ENCODE data around the gene SLC29A3. TPM values are rescaled to one million over a fixed set of nuclear protein-coding genes. Genes with fewer than 3 reads are reported as not detected.
"Not testable (repeated sequence)": the region's sequence is repeated elsewhere in the genome, so short reads cannot be mapped to it uniquely, and the experiment has no call there.

SLC29A3 gene
- total RNA-seq, 2 experiments from 2014 or later = 2.3 to 2.5 TPM

GRCh38 chr10:71295641-71296040, 23.4 kb upstream of the SLC29A3 start:
- POLR2A ChIA-PET = no interaction called here
- H3K36me3 Mint-ChIP-seq (ENCODE audit: low read depth) = no peaks in the 10 kb centered on the region
- no peak for DNase-seq
- no peak for ATAC-seq (ENCODE audit: poor library complexity)
- no peaks in the 10 kb centered on the region for H3K27me3 ChIP-seq (ENCODE audit: control insufficient read depth in 1 of 2, insufficient read depth in 2 of 2, low read length in 2 of 2)
- no peak overlapping the region for H3K4me3 Mint-ChIP-seq
- H3K27ac Mint-ChIP-seq = no peak overlapping the region
- no peak for TF ChIP-seq CTCF (IDR thresholded peaks at IDR 0.05)
- H3K4me1 Mint-ChIP-seq (ENCODE audit: low read depth) = no peaks in the 10 kb centered on the region
- H3K27me3 Mint-ChIP-seq = no peaks in the 10 kb centered on the region
- CTCF ChIA-PET = no interaction called here
- no peak overlapping the region for H3K27ac ChIP-seq (ENCODE audit: low read depth in 1 of 2, low read length in 2 of 2)
- intact Hi-C loops (cut with DNase I, micrococcal nuclease) = no loop called here
- H3K9me3 ChIP-seq (ENCODE audit: control insufficient read depth in 1 of 2, insufficient read depth in 1 of 2, low read length in 2 of 2) = no peaks in the 10 kb centered on the region
- H3K4me3 ChIP-seq (ENCODE audit: low read length) = no peak overlapping the region
- no peaks in the 10 kb centered on the region for H3K9me3 Mint-ChIP-seq
- H3K36me3 ChIP-seq (ENCODE audit: insufficient read depth, low read length) = no peaks in the 10 kb centered on the region
- H3K4me1 ChIP-seq (ENCODE audit: insufficient read depth, low read length) = no peaks in the 10 kb centered on the region

- Histone ChIP-seq H3K9me3 (ENCODE audit: control insufficient read depth in 1 of 2, insufficient read depth in 1 of 2, low read length in 2 of 2) (no peaks in the 10 kb centered on the region), H3K27me3 (ENCODE audit: control insufficient read depth in 1 of 2, insufficient read depth in 2 of 2, low read length in 2 of 2) (no peaks in the 10 kb centered on the region), H3K36me3 (ENCODE audit: insufficient read depth, low read length) (no peaks in the 10 kb centered on the region), H3K4me3 (ENCODE audit: low read length) (no peak overlapping the region), H3K4me1 (ENCODE audit: insufficient read depth, low read length) (no peaks in the 10 kb centered on the region), H3K27ac (ENCODE audit: low read depth in 1 of 2, low read length in 2 of 2) (no peak overlapping the region)
- DNase-seq (no peak), ATAC-seq (ENCODE audit: poor library complexity) (no peak)
- Mint-ChIP-seq H3K4me1 (ENCODE audit: low read depth) (no peaks in the 10 kb centered on the region), H3K27me3 (no peaks in the 10 kb centered on the region), H3K27ac (no peak overlapping the region), H3K9me3 (no peaks in the 10 kb centered on the region), H3K36me3 (ENCODE audit: low read depth) (no peaks in the 10 kb centered on the region), H3K4me3 (no peak overlapping the region)
- CTCF ChIA-PET = no interaction called here
- intact Hi-C loops (cut with DNase I, micrococcal nuclease) = no loop called here
- no peak for TF ChIP-seq CTCF (IDR thresholded peaks at IDR 0.05)
- POLR2A ChIA-PET = no interaction called here
These were observed 23.0 kb upstream of the SLC29A3 start for GRCh38 chr10:71296086-71296485.

- CTCF ChIA-PET; H3K36me3 Mint-ChIP-seq (ENCODE audit: low read depth); H3K36me3 ChIP-seq (ENCODE audit: insufficient read depth, low read length); POLR2A ChIA-PET; H3K9me3 Mint-ChIP-seq; H3K27me3 Mint-ChIP-seq; DNase-seq; H3K27ac Mint-ChIP-seq; H3K4me1 ChIP-seq (ENCODE audit: insufficient read depth, low read length); H3K9me3 ChIP-seq (ENCODE audit: control insufficient read depth in 1 of 2, insufficient read depth in 1 of 2, low read length in 2 of 2); H3K4me3 ChIP-seq (ENCODE audit: low read length); H3K27ac ChIP-seq (ENCODE audit: low read depth in 1 of 2, low read length in 2 of 2); H3K4me1 Mint-ChIP-seq (ENCODE audit: low read depth); ATAC-seq (ENCODE audit: poor library complexity); H3K4me3 Mint-ChIP-seq; H3K27me3 ChIP-seq (ENCODE audit: control insufficient read depth in 1 of 2, insufficient read depth in 2 of 2, low read length in 2 of 2); intact Hi-C loops (cut with DNase I, micrococcal nuclease): not testable (repeated sequence)
These were observed 22.2 kb upstream of the SLC29A3 start for GRCh38 chr10:71296811-71297210.

GRCh38 chr10:71297343-71297742, 21.7 kb upstream of the SLC29A3 start:
- Mint-ChIP-seq H3K36me3 (ENCODE audit: low read depth) (no peaks in the 10 kb centered on the region), H3K27me3 (no peaks in the 10 kb centered on the region), H3K27ac (no peak overlapping the region), H3K4me1 (ENCODE audit: low read depth) (no peaks in the 10 kb centered on the region), H3K9me3 (no peaks in the 10 kb centered on the region), H3K4me3 (no peak overlapping the region)
- ChIA-PET CTCF (no interaction called here), POLR2A (no interaction called here)
- TF ChIP-seq CTCF (IDR thresholded peaks at IDR 0.05) = no peak
- no peak overlapping the region for H3K27ac ChIP-seq (ENCODE audit: low read depth in 1 of 2, low read length in 2 of 2)
- no peak for ATAC-seq (ENCODE audit: poor library complexity)
- H3K27me3 ChIP-seq (ENCODE audit: control insufficient read depth in 1 of 2, insufficient read depth in 2 of 2, low read length in 2 of 2) = peaks cover 0 to 3% of the 10 kb centered on the region in 2 experiments
- H3K9me3 ChIP-seq (ENCODE audit: control insufficient read depth in 1 of 2, insufficient read depth in 1 of 2, low read length in 2 of 2) = no peaks in the 10 kb centered on the region
- H3K36me3 ChIP-seq (ENCODE audit: insufficient read depth, low read length) = no peaks in the 10 kb centered on the region
- no peak overlapping the region for H3K4me3 ChIP-seq (ENCODE audit: low read length)
- intact Hi-C loops (cut with DNase I, micrococcal nuclease) = no loop called here
- no peaks in the 10 kb centered on the region for H3K4me1 ChIP-seq (ENCODE audit: insufficient read depth, low read length)
- DNase-seq = no peak
